Neural crest cell (in vitro differentiated cells): ENCODE results near the gene KCNE3. TPM values are rescaled to one million over a fixed set of nuclear protein-coding genes. Genes with fewer than 3 reads are reported as not detected.
A peak's percentile ranks its signal among the peaks of the same experiment; 100 is the strongest.

Experiments used
- DNase-seq: peaks from one replicate; pipeline ENCODE4 v3.0.0; 2021; ENCODE audit warnings: low read depth, mixed read lengths, low spot score
- H3K27ac Mint-ChIP-seq: one replicate; pipeline ENCODE4 v1.8.0; 2021; ENCODE audit warnings: mild to moderate bottlenecking, mixed read lengths; ENCODE audit not compliant: unreplicated experiment
- H3K27me3 Mint-ChIP-seq: 2 replicates; pipeline ENCODE4 v1.8.0; 2021; ENCODE audit warnings: low read depth, mild to moderate bottlenecking, mixed read lengths
- H3K36me3 Mint-ChIP-seq: 2 replicates; pipeline ENCODE4 v1.8.0; 2021; ENCODE audit warnings: low read depth, mild to moderate bottlenecking, mixed read lengths
- H3K4me1 Mint-ChIP-seq: 2 replicates; pipeline ENCODE4 v1.8.0; 2021; ENCODE audit warnings: mixed read lengths
- H3K4me3 Mint-ChIP-seq: one replicate; pipeline ENCODE4 v1.8.0; 2021; ENCODE audit warnings: mild to moderate bottlenecking, mixed read lengths
- H3K9me3 Mint-ChIP-seq: 2 replicates; pipeline ENCODE4 v1.8.0; 2021; ENCODE audit warnings: mixed read lengths
- total RNA-seq: library from RNA; stranded (reverse); gene quantifications from 2 replicates; pipeline ENCODE4 v1.2.1, GENCODE V29; 2021
- TF ChIP-seq, protein P1 (sequence below): fragments of 200-600 bp; sonication (generic); conservative IDR thresholded peaks from 2 replicates; pipeline ENCODE4 v1.5.0; 2021; ENCODE audit warnings: antibody characterized with exemption, mild to moderate bottlenecking

KCNE3 gene
- total RNA-seq, 1 donor from 2014 or later, result 2.6 TPM

DNA sequence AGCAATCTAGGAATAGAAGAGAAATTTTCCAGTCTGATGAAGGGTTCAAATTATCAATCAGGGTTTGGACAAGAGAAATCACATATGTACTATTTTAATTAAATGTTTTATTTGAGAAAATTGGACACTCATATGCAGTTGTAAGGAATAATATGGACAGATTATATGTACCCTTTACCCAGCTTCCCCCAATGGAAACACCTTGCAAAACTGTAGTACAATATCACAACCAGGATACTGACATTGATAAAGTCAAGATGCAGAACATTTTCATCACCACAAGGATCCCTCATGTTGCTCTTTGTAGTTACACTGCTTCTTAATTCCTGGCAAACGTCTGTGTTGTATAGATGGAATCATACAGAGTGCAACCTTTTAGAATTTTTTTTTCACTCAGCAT, 27.6 kb upstream of the KCNE3 start:
- Mint-ChIP-seq H3K4me3 (no peak overlapping the region), H3K4me1 (peaks cover 21% of the 10 kb centered on the region), H3K36me3 (peaks cover 26% of the 10 kb centered on the region), H3K27me3 (no peaks in the 10 kb centered on the region), H3K9me3 (peaks cover 17% of the 10 kb centered on the region), H3K27ac (no peak overlapping the region)
- no peak for DNase-seq
- TF ChIP-seq, protein P1, sequence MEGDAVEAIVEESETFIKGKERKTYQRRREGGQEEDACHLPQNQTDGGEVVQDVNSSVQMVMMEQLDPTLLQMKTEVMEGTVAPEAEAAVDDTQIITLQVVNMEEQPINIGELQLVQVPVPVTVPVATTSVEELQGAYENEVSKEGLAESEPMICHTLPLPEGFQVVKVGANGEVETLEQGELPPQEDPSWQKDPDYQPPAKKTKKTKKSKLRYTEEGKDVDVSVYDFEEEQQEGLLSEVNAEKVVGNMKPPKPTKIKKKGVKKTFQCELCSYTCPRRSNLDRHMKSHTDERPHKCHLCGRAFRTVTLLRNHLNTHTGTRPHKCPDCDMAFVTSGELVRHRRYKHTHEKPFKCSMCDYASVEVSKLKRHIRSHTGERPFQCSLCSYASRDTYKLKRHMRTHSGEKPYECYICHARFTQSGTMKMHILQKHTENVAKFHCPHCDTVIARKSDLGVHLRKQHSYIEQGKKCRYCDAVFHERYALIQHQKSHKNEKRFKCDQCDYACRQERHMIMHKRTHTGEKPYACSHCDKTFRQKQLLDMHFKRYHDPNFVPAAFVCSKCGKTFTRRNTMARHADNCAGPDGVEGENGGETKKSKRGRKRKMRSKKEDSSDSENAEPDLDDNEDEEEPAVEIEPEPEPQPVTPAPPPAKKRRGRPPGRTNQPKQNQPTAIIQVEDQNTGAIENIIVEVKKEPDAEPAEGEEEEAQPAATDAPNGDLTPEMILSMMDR, result no peak

DNA sequence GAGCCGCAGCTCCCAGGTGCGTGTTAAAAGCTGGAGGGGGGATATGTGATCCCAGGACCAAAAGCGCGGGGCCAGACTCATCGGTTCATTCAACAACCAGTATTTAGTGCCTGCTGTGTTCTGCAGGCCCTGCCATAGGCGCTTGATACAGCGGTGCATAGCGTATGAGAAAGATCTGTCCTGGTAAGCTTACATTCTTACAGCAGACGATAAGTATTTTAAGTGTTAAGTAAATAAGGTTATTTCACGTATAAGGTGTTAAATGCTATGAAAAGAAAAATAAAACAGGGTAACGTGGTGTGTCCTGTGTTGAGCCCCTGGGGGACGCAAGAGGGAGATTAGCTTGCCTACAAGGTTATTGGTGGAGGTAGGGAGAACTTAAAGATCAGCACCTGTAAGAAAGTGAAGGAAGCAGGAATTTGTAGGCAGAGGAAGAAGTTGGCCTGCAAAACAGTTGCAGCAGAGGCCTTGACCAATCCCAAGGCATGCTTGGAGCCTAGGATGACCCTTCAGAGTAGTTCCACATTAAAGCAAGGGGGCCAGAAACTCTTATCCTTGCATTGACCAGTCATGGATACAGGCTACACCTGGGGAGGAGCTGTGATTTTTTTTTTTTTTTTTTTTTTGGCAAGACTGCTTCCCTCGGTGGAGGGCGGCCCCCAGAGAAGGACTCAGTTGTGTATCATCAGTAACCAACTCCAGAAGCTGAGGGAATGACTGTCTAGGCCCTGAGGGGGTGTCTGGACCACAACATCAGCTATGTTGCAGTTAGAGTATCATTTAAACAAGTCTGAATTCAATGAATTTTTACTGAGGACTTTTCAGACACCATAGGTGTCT, 26.7 kb upstream of the KCNE3 start:
- Mint-ChIP-seq H3K36me3 (peaks cover 26% of the 10 kb centered on the region), H3K27ac (peak overlapping the region; percentile 2), H3K9me3 (peaks cover 13% of the 10 kb centered on the region), H3K4me3 (peak overlapping the region; percentile 70), H3K4me1 (peaks cover 21% of the 10 kb centered on the region), H3K27me3 (no peaks in the 10 kb centered on the region)
- no peak for DNase-seq
- TF ChIP-seq, protein P1, result no peak

DNA sequence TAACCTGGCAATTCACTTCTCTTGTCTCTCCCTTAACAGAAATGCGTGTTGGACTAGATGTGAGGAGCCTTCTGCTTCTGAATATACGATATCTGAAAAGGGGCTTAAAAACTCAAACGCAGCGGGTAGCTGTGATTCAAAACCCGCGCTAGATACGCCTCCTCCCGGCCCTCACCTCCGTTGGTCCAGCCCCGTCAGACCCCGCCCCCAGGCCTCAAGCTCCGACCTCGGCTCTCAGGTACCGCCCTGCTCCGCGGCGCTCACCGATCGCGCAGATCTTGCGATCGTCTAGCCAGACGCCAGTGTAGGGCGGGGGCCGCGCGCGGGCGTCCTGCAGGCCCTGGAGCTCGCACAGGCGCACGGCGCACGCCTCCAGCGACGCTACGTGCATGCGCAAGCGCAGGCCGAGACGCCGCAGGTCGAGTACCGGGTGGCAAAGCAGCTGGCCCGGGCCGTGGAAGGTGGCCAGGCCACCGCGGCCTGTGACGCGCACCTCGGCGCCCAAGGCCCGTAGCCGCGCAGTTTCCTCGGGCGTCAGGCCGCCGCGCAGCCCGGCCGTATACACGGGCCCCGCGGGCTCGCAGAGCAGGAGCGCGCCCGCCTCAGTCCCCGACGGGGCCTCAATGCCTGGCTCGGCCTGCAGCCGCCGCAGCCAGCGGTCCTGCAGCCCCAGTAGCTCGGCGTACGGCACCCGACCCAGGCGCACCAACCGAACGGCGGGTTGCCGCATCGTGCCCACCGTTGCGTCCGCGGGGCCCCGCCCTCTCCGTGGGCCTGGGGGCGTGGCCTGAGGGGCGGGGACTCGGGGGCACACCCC, 25.8 kb upstream of the KCNE3 start, which contains the start of gene LIPT2:
TSS of gene LIPT2 (minus strand) at position 751 of the 817 bp plus-strand sequence. CDS start at position 730, 21 bp downstream.
- Mint-ChIP-seq H3K27me3 (no peaks in the 10 kb centered on the region), H3K36me3 (peaks cover 26% of the 10 kb centered on the region), H3K27ac (peak within 1 kb of the TSS; percentile 97), H3K4me1 (peaks cover 21% of the 10 kb centered on the region), H3K9me3 (peaks cover 13% of the 10 kb centered on the region), H3K4me3 (peak within 1 kb of the TSS; percentile 88)
- TF ChIP-seq, protein P1, result no peak
- peak; percentile 88 for DNase-seq

DNA sequence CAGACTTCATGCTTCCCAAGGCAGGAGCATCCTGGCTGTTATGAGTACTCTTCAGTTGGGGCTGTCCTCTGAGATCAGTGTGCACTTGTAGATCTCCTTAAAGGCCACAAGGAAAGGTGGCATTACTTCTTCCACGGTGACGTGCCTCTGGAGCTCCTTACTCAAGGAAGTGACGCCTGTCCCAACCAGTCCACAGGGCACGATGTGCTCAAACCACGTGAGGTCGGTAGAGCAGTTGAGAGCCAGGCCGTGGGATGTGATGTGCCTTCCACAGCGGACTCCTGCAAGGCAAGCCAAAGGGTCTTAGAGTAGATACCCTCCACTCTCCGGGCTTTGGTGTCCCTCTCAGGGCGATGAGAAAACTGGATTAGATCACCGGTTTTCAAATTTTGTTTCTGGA, 24.7 kb upstream of the KCNE3 start:
- H3K36me3 Mint-ChIP-seq, result peaks cover 21% of the 10 kb centered on the region

DNA sequence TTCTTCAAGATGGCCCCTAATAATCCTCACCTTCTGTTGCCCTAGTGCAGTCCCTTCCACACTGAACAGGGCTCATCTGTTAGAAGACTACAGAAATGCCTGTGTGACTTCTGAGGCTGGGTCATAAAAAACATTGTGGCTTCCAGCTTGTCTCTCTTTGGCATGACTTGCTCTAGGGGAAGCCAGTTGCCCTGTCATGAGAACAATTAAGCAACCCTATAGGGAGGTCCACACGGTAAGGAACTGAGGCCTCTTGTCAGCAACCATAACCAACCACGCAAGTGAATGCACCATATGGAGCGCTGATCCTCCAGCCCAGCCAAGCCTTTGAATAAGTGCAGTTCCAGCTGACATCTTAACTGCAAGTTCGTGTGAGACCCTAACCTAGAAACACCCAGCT, 23.6 kb upstream of the KCNE3 start:
- H3K36me3 Mint-ChIP-seq, result peaks cover 14% of the 10 kb centered on the region
- DNase-seq, result no peak
- TF ChIP-seq, protein P1, result no peak
- peaks cover 5% of the 10 kb centered on the region for H3K9me3 Mint-ChIP-seq
- no peaks in the 10 kb centered on the region for H3K27me3 Mint-ChIP-seq
- peaks cover 21% of the 10 kb centered on the region for H3K4me1 Mint-ChIP-seq
- peak overlapping the region; percentile 88 for H3K4me3 Mint-ChIP-seq
- H3K27ac Mint-ChIP-seq, result no peak overlapping the region

More for the DNA sequence above, 24.7 kb upstream of the KCNE3 start:
- TF ChIP-seq, protein P1, result no peak
- Mint-ChIP-seq H3K4me1 (peaks cover 21% of the 10 kb centered on the region), H3K27me3 (no peaks in the 10 kb centered on the region), H3K9me3 (peaks cover 6% of the 10 kb centered on the region), H3K4me3 (peak overlapping the region; percentile 88), H3K27ac (peak overlapping the region; percentile 93)
- DNase-seq, result no peak
